ENCODE measurements around the gene RNF144A. TPM values are rescaled to one million over a fixed set of nuclear protein-coding genes. Genes with fewer than 3 reads are reported as not detected.

Gene RNF144A, protein sequence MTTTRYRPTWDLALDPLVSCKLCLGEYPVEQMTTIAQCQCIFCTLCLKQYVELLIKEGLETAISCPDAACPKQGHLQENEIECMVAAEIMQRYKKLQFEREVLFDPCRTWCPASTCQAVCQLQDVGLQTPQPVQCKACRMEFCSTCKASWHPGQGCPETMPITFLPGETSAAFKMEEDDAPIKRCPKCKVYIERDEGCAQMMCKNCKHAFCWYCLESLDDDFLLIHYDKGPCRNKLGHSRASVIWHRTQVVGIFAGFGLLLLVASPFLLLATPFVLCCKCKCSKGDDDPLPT
- total RNA-seq (10 to 100 TPM in 2 of 4 donors, 1 to 10 TPM in 2; 8.2 to 15.6 (median 11.9) TPM), polyA plus RNA-seq (1 to 10 TPM; 2.4 to 8.7 (median 5.4) TPM)
- long read RNA-seq, donor 1, full-length matches to known transcripts, result 4 of 7 reads
- long read RNA-seq, donor 1, partial matches to known transcripts, result 1 of 7 reads
- long read RNA-seq, donor 1, other reads (novel, unspliced or antisense), result 2 of 7 reads
- long read RNA-seq, donor 2, full-length matches to known transcripts, result 11 of 22 reads
- long read RNA-seq, donor 2, partial matches to known transcripts, result 2 of 22 reads
- long read RNA-seq, donor 2, other reads (novel, unspliced or antisense), result 9 of 22 reads

DNA sequence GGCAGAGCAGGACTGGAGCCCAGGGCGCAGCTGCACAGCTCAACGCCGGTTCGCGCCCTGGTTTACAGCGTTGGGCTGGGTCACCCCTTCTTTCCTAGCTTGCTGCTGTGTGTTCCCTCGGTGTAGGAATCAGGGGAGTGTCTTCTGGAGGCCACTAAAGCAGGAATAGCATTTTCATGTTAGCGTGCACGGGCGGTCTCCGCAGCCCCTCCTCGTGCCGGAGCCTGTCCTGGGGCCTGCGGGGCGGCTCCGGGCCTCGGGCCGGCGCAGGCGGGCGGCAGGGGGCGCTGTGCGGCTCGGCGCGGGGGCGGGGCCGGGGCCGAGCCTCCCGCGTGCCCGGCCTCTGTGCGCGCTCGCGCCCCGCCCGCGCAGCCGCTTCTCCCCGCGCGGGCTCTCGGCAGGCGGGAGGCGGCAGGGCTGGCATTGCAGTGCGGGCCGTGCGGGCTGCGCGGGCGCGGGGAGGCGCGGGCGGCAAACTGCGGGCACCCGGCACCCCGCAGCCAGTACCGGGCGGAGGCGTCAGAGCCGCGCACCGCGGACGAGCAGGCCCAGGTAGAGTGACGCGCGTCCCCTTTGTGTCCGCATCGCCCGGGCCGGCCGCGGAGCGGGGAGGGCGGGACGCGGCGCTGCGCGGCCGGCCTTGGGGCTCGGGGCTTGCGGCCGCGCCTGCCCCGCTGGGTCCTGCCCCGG is at the start of gene RNF144A:
Gene RNF144A (plus strand): TSS at position 342 of the 690 bp plus-strand sequence. CDS start 79,515 bp downstream, outside the sequence.
- TF ChIP-seq, protein P1, sequence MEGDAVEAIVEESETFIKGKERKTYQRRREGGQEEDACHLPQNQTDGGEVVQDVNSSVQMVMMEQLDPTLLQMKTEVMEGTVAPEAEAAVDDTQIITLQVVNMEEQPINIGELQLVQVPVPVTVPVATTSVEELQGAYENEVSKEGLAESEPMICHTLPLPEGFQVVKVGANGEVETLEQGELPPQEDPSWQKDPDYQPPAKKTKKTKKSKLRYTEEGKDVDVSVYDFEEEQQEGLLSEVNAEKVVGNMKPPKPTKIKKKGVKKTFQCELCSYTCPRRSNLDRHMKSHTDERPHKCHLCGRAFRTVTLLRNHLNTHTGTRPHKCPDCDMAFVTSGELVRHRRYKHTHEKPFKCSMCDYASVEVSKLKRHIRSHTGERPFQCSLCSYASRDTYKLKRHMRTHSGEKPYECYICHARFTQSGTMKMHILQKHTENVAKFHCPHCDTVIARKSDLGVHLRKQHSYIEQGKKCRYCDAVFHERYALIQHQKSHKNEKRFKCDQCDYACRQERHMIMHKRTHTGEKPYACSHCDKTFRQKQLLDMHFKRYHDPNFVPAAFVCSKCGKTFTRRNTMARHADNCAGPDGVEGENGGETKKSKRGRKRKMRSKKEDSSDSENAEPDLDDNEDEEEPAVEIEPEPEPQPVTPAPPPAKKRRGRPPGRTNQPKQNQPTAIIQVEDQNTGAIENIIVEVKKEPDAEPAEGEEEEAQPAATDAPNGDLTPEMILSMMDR (IDR thresholded peaks at IDR 0.05), result peak; percentile 65
- Histone ChIP-seq H3K4me1 (peaks cover 25% of the 10 kb centered on the region), H3K27ac (peak within 1 kb of the TSS; percentile 77), H3K9me3 (no peaks in the 10 kb centered on the region), H3K4me3 (peak within 1 kb of the TSS; percentile 86), H3K27me3 (ENCODE audit: insufficient read depth in 3 of 3, low read length in 2 of 3) (no peaks in the 10 kb centered on the region), H3K36me3 (ENCODE audit: insufficient read depth in 1 of 2, low read depth in 1 of 2) (no peaks in the 10 kb centered on the region)
- ATAC-seq, result peak; percentile 90 to 91 (median 91)
- intact Hi-C loops (cut with DNase I), result loop anchor here (5.0 kb wide), 2 partner anchors 95 to 115 kb away; no protein-coding TSS in a partner anchor
- peak; percentile 71 to 81 for DNase-seq
- WGBS, 3 donors, result 3 to 14% (median 8%) methylated on average over 27 to 90 of the region's 90 CpGs

DNA sequence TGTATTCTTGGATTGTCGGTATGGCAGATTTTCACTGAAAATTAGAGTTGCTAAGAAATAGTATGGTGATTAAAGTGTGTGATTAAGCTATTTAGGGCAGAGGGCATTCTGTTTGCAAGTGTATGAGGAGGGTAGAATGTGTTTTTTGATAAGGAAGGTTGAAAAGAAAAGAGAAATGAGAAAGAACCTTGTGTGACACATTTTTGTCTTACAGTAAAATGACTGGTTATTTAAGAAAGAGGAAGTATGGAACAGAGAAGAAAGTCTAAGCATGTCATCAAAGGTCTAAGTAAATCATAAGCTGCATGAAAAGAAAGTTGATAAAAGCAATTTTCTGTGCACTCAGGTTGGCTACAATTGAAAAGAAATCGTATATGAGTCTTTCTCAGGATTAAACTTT is 44.8 kb upstream of the RNF144A start:
- TF ChIP-seq, protein P1 (IDR thresholded peaks at IDR 0.05), result no peak
- no peaks in the 10 kb centered on the region for H3K4me1 ChIP-seq
- DNase-seq, result no peak
- no peak overlapping the region for H3K27ac ChIP-seq
- H3K4me3 ChIP-seq, result no peak overlapping the region
- H3K36me3 ChIP-seq (ENCODE audit: insufficient read depth in 1 of 2, low read depth in 1 of 2), result no peaks in the 10 kb centered on the region
- intact Hi-C loops (cut with DNase I), result no loop called here
- H3K27me3 ChIP-seq (ENCODE audit: insufficient read depth in 3 of 3, low read length in 2 of 3), result no peaks in the 10 kb centered on the region
- no peak for ATAC-seq
- 93 to 94% (median 94%) methylated on average over 2 of the region's 2 CpGs for WGBS, 3 donors
- no peaks in the 10 kb centered on the region for H3K9me3 ChIP-seq

DNA sequence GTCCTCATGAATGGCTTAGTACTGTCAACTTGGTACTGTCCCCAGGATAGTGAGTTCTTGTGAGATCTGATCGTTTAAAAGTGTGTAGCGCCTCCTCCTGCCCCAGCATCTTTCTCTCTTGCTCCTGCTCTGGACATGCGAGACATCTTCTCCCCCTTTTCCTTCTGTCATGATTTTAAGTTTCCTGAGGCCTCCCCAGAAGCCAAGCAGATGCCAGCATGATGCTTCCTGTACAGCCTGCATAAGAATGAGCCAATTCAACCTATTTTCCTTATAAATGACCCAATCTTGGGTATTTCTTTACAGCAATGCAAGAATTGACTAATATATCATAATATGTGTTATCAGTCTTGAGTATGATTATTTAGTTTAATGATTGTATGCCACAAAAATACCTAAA is 43.2 kb upstream of the RNF144A start:
- ATAC-seq (no peak), DNase-seq (no peak)
- no peak overlapping the region for H3K27ac ChIP-seq
- H3K4me3 ChIP-seq, result no peak overlapping the region
- no peaks in the 10 kb centered on the region for H3K27me3 ChIP-seq (ENCODE audit: insufficient read depth in 3 of 3, low read length in 2 of 3)
- intact Hi-C loops (cut with DNase I), result no loop called here
- TF ChIP-seq, protein P1 (IDR thresholded peaks at IDR 0.05), result no peak
- no peaks in the 10 kb centered on the region for H3K36me3 ChIP-seq (ENCODE audit: insufficient read depth in 1 of 2, low read depth in 1 of 2)
- no peaks in the 10 kb centered on the region for H3K9me3 ChIP-seq
- WGBS, 3 donors, result 96 to 100% (median 98%) methylated on average over 3 of the region's 3 CpGs
- H3K4me1 ChIP-seq, result peaks cover 5% of the 10 kb centered on the region

DNA sequence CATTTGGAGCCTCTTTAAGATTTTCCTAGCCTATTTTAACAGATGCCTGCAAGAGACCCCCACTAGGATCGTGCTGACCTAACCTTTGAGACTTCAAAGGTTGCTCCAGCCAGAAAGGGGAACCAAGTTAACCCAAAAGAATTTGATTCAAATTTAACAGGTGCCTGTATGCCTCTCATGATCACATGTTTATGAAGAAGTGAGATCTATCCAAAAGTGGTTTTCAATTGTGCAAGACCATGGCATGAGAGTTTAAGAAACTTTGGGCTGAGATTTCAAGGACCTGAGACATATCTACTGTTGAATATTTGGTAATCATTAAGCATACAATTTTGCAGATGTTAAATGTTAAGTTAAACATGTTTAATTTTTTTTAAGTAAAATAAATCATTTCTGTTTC is 40.9 kb upstream of the RNF144A start:
- ATAC-seq, result no peak
- TF ChIP-seq, protein P1 (IDR thresholded peaks at IDR 0.05), result no peak
- H3K27me3 ChIP-seq (ENCODE audit: insufficient read depth in 3 of 3, low read length in 2 of 3), result no peaks in the 10 kb centered on the region
- 77 to 91% (median 90%) methylated on average over 1 of the region's 1 CpG for WGBS, 3 donors
- intact Hi-C loops (cut with DNase I), result no loop called here
- no peaks in the 10 kb centered on the region for H3K9me3 ChIP-seq
- no peak overlapping the region for H3K27ac ChIP-seq
- H3K4me3 ChIP-seq, result no peak overlapping the region
- DNase-seq, result no peak
- H3K36me3 ChIP-seq (ENCODE audit: insufficient read depth in 1 of 2, low read depth in 1 of 2), result no peaks in the 10 kb centered on the region
- H3K4me1 ChIP-seq, result peaks cover 7% of the 10 kb centered on the region

All from psoas muscle (tissue), 8 donors.